Putamen (tissue), 1 donor: ENCODE measurements around the gene GPRC5B.

ENCODE experiments used
- DNase-seq: peaks from one replicate; pipeline ENCODE4 v3.0.0-alpha.2; 2016; ENCODE audit warnings: low spot score

GPRC5B gene, protein sequence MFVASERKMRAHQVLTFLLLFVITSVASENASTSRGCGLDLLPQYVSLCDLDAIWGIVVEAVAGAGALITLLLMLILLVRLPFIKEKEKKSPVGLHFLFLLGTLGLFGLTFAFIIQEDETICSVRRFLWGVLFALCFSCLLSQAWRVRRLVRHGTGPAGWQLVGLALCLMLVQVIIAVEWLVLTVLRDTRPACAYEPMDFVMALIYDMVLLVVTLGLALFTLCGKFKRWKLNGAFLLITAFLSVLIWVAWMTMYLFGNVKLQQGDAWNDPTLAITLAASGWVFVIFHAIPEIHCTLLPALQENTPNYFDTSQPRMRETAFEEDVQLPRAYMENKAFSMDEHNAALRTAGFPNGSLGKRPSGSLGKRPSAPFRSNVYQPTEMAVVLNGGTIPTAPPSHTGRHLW

DNA sequence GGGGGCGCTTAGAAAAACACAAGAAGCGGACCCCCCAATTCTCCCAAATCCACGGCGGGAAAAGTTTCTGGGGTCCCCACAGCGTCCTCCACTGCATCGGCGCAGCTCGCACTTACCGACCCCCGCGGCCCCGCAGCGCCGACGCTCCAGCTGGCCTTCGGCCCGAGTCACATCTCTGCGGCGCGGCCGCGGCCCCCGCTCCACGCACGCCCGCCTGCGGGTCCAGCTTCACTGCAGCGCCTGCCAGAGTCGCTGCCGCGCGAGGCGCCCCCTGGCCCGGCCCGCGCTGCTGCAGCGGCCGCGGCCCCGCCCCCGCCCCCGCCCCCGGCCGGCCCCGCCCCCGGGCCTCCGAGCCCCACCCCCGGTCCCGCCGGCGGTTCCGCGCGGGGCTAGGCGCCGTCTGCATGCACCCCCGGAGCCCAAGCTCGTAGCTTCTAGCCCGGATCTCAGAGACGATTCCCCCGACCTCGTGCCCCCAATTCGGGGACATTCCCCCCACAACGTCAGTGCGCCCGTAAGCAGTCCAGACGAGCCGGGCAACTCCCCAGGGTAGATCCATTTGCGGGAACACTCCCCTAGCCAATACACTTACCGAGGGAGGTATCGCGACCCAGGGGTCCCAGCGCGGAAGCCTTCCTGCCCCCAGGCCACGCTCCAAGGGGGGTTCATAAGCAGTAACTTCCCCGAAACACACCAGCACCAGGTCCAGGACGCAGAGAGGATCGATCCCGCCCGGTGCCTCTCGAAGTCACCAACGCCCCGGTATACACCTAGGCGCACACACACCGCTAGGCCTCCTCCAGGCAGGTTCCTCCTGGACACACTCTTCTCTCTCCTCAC lies at the start of gene GPRC5B:
Gene GPRC5B, minus strand, starts transcription at position 238 of the 840 bp plus-strand sequence. CDS start 12,003 bp downstream, outside the sequence.
- peak; percentile 76 for DNase-seq

DNA sequence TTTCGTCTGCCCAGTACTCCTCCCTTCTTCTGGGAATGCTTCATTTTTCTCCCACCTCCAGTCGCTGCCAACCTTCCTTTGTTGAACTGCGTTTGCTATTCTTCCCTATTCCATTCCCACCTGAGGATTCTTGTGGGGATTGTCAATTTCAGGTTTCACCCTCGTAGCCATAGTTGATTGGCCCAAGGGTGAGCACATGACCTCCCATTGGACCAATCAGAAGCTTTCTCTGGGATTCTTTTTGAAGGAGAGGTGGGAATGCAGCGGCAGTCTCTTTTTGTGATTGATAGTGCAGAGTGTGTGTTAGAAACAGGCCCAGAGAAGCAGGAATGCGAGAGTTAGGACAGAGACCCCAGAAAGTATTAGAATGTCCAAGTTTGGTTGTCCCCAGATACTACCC lies 49.1 kb upstream of the GPRC5B start:
- no peak for DNase-seq

DNA sequence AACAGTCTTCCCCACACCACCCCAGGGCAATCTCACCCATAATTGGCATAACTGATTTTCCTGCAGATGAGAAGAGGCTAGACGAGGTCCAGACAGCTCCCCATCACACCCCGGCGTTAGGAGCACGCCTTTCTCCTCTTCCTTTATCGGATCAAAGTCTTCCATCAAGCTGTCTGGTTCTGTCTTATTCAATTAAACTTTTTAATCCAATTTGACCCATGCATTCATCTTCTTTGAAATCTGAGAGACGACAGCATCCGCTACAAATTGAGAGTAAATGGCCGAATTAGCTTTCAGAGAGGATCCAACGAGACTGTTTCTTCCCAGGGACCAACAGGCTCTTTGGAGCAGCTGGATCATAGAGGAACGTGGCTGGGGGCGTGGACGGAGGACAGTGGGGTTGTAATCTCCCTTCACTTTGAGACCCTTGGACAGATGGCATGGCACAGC lies 44.4 kb upstream of the GPRC5B start:
- DNase-seq = no peak

DNA sequence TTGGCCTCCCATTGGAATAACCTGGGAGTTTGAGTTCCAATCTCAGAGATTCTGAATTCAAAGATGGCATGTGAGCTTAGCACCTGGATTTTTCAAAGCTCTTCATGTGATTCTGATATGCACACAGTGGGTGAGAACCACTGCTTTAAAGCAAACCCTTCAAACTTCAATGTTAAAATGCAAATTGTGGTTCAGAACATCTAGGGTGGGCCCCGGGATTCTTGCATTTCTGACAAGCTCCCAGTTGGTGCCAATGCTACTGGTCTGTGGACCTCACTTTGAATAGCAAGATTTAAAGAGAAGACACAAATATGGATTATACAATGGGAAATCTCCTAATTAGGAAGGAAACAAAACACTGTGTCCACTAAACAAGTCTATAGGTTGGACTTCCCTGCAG lies 43.8 kb upstream of the GPRC5B start:
- no peak for DNase-seq

DNA sequence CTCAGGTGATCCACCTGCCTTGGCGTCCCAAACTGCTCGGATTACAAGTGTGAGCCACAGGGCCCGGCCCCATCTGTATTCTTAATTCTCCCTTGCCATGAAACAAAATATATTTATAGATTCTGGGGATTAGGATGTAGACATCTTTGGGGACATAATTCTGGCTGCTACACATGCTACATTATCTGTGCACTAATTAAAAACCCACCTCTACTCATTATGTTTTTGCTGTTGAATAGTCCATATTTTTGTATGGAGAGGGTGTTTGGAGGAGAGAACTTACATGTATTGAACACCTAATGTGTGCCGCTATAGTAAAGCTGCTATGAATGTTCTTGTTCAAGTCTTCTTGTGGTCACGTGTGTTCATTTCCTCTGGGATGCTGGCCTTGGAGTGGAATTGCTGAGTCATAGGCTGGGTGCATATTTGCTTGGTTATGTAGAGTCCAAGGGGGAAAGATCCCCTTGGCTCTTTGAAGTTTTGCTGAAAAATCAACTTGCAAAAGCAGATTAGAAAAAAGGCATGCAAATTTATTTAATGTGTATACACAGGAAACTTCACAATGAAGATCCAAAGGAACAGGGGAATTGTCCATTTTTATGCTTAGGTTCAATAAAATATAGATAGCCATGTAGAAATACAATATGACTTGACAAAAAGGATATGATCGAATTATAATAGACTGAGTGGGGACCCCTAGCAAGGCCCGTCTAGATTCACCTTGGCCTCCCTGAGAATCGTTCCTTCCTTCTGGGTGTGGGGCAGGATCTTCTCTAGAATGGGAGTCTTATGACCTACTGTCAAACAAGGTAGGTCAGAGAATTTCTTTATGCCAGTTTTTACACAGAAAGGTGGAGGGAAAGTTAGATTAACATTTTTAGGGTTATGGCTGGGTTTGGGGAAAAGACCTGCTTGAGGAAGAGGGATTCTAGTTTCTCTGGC lies 42.1 kb upstream of the GPRC5B start:
- no peak for DNase-seq

DNA sequence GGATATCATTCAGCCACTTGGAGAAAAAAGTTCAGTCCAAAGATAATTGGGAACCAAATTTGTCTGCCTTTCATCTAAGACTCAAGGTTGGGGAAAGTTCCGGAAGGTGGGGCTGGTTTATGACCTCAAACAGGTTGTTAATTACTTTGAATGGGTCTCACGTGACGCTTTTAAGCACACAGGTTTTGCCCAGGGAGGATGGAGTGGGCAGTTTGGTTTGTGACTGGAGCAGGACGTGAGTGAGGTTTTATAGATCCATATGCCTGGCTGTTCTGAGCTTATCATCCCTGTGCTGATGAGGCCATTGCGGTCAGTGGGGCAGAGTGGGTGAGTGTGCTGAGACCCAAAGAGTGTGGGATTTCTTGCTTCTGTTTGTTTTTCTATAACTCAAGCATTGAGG lies 38.7 kb upstream of the GPRC5B start:
- DNase-seq = no peak

DNA sequence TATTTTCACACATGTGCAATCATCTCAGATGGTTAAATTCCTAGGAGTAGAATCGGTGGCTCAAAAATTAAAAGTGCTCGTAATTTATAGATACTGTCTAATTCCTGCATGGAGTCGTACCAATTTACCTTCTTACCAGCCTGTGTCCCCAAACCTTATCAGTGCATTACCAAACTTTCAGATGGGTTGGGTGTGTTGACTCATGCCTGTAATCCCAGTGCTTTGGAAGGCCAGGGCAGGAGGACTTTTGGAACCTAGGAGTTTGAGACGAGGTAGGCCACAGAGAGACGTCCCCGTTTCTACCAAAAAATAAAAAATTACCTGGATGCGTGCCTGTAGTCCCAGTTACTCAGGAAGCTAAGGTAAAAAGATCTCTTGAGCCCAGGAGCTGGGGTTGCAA lies 34.5 kb upstream of the GPRC5B start:
- DNase-seq = no peak

DNA sequence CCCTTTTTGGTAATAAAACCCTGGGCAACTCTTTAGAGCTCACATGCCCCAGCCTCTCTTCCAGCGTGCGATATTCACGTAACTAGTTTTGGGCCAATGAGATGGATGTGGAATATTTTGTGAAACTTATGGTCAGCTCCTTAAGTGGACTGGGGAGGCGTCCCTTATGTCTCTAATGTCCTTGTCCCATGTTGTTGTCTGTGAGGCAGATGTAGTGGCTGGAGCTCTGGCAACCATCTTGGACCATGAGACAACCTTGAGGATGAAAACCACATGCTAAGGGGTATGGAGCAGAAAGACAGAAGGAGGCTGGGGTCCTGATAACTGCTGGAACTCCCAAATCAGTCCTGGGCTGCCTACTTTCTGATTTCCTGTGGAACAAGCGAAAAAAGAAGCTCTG lies 31.4 kb upstream of the GPRC5B start:
- no peak for DNase-seq

DNA sequence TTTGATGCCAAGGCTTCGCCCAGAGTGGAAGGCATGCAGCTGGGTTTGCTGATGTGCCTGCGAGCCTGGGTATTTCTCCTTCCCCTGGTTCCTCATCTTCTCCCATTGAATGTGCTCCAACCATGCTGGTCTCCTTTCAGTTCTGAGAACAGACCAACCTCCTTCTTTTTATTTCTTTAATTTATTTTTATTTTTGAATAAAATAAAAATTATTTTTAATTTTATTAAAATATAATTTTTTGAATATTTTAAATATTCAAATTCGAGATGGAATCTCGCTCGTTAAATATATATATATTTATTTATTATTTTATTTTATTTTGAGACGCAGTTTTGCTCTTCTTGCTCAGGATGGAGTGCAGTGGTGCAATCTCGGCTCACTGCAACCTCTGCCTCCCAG lies 30.2 kb upstream of the GPRC5B start:
- DNase-seq = no peak

DNA sequence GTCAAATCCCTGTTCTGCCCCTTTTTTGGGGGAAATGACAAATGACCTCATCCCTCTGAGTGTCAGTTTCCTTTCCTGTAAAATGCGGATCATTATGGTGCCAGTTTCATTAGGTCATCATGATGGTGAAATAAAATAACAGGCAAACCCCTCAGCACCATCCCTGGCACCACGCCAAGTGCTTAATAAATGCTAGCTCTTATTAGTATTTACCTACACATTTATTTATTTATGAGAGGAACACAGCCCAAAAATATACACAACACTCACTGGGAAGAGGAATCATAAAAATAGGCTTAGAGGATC lies 28.6 kb upstream of the GPRC5B start:
- no peak for DNase-seq

DNA sequence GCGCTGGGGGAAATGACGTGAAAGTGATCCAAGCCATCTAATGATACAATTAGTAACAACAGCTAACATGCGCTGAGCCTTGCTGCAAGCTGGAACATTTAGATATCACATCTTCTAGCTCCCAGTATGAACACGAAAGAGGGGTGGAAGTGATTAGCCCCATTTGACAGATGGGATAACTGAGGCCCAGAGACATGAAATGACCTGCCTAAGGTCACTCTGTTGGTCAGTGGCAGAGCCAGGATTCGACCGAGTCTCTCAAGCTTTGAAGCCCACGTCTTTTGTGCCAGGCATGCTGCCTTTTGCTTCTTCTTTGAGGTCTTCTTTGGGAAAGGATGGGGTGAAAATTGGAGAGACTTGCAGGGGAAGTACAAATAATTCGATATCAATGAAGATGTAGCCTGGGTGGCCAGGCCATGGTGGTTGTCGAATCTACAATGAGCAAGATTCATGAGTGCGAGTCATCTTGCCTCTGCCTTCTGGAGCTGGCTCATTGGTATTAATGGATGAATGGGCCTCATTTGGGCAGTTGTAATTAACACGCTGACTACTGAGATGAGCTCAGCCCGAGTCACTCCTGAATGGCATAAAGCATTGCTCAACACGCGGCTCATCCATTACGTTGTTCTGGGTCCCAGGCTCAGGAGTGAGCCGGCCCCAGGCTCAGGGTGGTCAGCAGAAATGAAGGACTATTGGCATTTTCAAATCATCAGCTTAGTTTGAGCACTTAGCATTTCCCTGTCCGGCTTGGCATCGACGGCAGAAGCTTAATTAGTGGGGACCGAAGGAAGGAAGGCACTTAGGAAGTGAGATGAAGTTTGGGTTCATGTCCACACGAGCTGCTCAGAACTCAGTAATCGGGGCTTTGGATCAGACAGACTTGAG lies 28.0 kb upstream of the GPRC5B start:
- no peak for DNase-seq

DNA sequence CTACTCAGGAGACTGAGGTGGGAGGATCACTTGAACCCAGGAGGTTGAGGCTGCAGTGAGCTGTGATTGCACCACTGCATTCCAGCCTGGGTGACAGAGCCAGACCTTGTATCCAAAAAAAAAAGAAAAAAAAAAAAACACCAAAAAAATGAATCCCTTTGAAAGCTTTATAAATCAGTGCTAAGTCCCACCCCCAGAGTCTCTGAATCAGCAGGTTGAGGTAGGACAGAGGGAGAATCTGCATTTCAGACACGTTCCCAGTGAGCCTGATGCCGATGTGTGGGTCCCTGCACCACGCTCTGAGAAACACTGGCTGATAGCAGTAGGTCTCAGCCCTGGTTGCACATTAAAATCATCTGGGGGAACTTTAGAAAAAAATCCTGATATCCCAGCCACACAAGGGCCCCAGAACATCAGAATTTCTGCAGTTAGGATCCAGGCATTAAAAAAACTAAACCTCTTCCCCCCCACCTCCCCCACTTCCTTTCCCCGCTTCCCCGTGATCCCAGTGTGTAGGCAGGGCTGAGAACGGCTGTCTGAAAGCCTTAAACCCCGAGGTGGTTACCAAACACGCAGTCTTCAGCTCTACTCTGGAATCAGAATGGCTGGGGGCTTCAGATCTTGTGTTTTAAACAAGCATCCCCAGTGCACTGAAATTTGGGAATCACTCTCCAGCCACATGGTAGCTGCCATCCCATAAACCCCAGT lies 27.3 kb upstream of the GPRC5B start:
- no peak for DNase-seq

DNA sequence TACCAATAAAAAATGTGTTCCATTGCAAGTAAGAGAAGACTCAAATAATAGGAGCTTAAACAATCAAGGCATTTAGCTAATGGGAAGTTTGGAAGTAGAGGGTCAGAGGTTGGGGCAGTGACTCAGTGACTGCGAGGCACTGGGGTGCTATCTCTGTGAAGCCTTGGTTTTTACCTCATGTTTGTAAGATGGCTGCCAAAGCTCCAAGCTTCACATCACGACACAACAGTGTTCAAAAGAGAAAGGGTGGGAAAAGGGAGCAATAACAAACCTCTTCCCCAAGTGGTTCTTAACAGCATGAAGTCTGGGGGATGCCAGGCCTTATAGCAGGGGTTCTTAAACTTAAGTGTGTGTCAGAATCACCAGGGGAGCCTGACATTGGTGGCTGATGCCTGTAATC lies 26.6 kb upstream of the GPRC5B start:
- DNase-seq = no peak

DNA sequence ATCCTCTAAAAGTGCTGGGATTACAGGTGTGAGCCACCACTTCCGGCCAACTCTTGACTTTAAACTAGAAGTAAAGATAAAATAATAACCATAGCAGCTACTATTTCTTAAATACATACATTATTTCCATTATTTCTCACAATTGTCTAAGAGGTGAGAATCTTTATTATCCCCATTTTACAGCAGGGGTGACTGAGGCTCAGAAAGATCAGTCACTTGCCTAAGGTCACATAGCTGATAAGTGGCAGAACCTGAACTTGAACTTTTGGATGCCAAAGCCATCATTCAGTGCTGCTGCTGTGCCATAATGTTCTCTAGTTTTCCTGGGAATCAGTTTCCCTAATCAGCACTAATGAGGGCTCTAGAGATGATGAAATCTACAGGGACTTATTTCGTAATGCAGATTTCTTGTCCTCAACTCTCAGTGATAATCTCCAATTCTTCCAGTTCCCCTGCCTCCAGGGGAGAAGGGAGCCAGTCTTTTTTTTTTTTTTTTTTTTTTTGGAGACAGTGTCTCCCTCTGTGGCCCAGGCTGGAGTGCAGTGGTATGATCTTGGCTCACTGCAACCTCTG lies 25.2 kb upstream of the GPRC5B start:
- DNase-seq = no peak

DNA sequence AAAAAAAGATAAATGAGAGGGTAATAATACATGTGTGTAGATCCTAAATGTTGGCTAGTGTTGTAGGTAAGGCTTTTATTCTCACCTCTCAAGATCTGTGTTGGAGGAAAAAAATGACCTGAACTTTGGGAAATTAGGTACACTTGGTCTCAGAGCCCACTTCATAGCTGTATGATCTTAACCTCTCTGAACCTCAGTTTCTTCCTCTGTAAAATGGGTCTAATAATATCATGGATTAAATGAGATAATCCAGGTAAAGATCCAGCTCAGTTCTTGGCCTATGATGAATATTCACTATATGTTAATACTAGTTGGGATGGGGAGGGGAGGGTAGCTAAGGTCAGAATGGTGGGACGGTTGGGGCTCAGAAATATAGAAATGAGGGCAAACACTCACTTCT lies 24.3 kb upstream of the GPRC5B start:
- no peak for DNase-seq

DNA sequence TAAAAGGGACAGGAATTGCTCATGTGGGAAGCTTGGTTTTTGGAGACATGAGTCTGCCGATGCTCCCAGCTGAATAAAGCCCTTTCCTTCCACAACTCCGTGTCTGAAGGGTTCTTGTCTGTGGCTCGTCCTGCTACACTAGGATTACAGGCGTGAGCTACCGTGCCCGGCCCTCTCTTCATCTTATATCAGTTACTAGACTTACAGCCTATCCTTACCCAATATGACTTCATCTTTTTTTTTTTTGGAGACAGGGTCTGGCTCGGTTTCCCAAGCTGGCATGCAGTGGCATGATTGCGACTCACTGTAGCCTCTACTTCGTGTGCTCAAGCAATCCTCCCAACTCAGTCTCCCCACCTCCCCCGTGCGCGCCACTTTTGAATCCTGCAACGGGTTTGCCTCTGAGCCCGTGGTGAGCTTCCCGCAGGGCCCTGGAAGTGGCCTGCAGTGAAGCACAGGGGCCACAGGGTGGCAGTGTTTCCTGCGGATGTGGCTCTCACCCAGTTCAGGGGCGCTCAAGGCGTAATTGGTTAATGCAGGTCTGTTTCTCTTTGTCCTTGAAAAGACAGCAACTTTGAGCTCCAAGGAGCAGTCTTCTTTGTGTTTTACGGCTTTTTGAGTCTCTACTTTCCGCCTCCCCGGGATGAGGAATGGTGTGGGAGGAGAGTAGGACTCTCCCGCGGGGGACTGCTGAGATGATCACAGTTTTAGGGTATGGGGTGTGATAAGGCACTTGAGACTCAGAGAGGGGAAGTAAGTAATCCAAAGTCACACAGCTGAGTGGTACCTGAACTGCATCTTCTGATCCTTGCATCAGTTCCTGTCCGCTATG lies 22.7 kb upstream of the GPRC5B start:
- peak; percentile 37 for DNase-seq

DNA sequence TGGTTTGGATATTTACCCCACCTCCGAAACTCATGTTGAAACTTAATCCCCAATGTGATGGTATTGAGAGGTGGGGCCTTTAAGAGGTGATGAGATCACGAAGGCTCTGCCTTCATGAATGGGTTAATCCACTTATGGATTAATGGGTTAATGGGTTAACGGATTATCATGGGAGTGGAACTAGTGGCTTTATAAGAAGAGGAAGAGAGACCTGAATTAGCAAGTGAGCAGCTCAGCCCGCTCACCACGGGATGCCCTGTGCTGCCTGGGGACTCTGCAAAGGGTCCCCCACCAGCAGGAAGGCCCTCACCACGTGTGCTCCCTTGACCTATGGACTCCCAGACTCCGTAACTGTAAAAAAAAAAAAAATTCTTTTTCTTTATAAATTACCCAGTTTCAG lies 16.5 kb upstream of the GPRC5B start:
- no peak for DNase-seq

DNA sequence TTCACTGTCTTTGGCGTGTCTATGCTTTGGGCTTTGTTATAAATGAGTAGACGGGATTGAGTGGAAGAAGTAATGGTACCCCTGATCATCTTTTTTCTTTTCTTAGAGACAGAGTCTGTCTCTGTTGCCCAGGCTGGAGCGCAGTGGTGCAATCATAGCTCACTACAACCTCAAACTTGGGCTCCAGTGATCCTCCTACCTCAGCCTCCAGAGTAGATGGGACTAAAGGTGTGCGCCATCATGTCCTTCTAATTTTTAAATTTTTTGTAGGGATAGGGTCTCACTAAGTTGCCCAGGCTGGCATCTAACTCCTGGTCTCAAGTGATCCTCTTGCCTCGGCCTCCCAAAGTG lies 14.9 kb upstream of the GPRC5B start:
- no peak for DNase-seq

DNA sequence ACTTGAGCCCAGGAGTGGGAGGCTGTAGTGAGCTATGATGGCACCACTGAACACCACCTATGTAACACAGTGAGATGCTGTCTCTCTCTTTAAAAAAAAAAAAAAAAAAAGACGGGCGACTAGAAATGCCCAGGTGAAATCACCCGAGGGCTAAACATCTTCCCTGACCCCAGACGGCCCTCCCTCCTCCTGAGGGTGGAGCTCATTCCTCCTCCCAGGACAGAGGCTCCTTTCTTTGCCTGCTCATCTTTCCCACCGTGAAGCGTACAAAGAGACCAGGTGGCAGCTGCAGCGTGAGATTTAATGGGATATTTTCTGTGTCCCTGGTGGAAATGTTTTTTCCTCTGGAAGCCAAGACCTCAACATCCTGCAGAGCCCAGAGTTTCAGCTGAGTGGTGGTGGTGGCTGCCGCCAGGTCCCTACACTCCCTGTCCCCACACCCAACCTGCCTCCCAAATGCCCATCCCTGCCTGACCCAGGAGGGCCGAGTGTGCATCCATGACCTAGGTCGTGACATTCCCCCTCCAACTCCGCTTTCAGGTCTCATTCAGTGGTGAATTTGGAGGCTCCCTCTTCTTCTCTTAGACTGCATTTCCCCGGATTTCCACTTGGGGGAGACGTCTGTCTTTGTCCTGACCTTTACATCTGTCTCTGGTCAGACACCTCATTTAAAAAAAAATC lies 14.4 kb upstream of the GPRC5B start:
- peak; percentile 49 for DNase-seq
